ENCODE results near the gene DTL.

Gene DTL

DNA sequence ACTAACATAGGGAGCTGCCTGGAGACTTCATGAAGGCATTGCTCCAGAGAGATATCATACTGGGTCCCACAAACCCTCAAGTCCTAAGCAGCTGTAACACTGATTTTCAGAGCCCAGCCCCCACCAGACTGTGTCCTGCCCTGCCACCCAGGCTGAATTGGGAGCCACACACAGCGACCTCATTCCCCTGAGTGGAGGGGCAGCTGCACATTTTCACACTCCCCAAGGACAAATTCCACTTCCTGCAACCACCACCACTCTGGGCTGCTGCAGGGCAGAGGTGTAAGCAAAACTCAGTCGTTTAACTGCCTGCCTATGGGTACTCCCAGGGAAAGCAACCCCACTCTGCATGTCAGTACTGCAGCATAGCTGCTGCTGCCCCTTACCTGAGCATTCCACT, 19.8 kb downstream of the DTL start:
- Histone ChIP-seq H3K9me3 (ENCODE audit: insufficient read depth, low read length) (no peaks in the 10 kb centered on the region), H2AFZ (ENCODE audit: low read depth, low read length, severe bottlenecking) (no peak overlapping the region), H3K27me3 (ENCODE audit: low read length) (no peaks in the 10 kb centered on the region), H3K9me2 (replicated peaks; ENCODE audit: insufficient read depth, low read length) (no peaks in the 10 kb centered on the region), H3K27ac (ENCODE audit: low read depth, low read length) (no peak overlapping the region), H3K36me3 (ENCODE audit: low read length) (peaks cover 59% of the 10 kb centered on the region), H3K4me3 (ENCODE audit: insufficient read depth, low read length, poor library complexity, severe bottlenecking) (no peak overlapping the region), H3K79me2 (ENCODE audit: insufficient read depth, low read length) (peaks cover 6% of the 10 kb centered on the region; the same call in 1 of the 2 replicates), H4K20me1 (ENCODE audit: low read depth, low read length) (no peaks in the 10 kb centered on the region), H3K9ac (ENCODE audit: low read length) (no peak overlapping the region), H3F3A (ENCODE audit: insufficient read depth) (peaks cover 13% of the 10 kb centered on the region), H3K4me2 (ENCODE audit: low read depth, low read length, poor library complexity, severe bottlenecking) (no peak overlapping the region)
- no peak for TF ChIP-seq EZH2phosphoT487 (conservative IDR thresholded peaks at IDR 0.05; ENCODE audit: low read length)
- TF ChIP-seq, protein P1, sequence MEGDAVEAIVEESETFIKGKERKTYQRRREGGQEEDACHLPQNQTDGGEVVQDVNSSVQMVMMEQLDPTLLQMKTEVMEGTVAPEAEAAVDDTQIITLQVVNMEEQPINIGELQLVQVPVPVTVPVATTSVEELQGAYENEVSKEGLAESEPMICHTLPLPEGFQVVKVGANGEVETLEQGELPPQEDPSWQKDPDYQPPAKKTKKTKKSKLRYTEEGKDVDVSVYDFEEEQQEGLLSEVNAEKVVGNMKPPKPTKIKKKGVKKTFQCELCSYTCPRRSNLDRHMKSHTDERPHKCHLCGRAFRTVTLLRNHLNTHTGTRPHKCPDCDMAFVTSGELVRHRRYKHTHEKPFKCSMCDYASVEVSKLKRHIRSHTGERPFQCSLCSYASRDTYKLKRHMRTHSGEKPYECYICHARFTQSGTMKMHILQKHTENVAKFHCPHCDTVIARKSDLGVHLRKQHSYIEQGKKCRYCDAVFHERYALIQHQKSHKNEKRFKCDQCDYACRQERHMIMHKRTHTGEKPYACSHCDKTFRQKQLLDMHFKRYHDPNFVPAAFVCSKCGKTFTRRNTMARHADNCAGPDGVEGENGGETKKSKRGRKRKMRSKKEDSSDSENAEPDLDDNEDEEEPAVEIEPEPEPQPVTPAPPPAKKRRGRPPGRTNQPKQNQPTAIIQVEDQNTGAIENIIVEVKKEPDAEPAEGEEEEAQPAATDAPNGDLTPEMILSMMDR (IDR thresholded peaks at IDR 0.05; ENCODE audit: insufficient read depth, low read length, poor library complexity, severe bottlenecking) = no peak

DNA sequence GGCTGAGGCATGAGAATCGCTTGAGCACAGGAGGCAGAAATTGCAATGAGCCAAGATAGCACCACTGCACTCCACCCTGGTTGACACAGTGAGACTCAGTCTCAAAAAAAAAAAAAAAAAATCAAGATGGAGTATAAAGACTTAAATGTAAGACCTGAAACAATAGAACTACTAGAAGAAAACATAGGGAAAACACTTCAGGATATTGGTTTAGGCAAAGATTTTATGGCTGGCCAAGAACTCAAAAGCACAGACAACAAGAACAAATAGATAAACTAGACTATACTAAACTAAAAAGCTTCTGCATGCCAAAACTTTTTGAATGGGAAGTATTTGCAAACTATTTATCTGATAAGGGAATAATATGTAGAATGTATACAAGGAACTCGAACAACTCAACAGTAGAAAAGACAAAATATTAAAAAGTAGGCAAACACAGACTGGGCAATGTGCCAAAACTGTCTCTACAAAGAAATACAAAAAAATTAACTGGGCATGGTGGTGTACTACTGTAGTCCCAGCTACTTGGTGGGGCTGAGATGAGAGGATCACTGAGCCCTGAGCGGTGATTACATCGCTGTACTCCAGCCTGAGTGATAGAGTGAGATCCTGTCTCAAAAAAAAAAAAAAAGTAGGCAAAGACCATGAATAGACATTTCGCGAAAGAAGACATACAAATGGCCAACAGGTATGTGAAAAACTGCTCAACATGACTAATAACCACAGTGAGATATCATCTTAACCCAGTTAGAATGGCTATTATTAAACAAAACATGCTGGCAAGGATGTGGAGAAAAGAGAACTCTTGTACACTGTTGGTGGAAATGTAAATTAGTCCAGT, 25.3 kb downstream of the DTL start:
- no peak overlapping the region for H3K27ac ChIP-seq (ENCODE audit: low read depth, low read length)
- no peak overlapping the region for H3K4me3 ChIP-seq (ENCODE audit: insufficient read depth, low read length, poor library complexity, severe bottlenecking)
- no peak for TF ChIP-seq EZH2phosphoT487 (conservative IDR thresholded peaks at IDR 0.05; ENCODE audit: low read length)
- TF ChIP-seq, protein P1 (IDR thresholded peaks at IDR 0.05; ENCODE audit: insufficient read depth, low read length, poor library complexity, severe bottlenecking) = no peak
- no peaks in the 10 kb centered on the region for H3K9me3 ChIP-seq (ENCODE audit: insufficient read depth, low read length)
- no peaks in the 10 kb centered on the region for H3K9me2 ChIP-seq (replicated peaks; ENCODE audit: insufficient read depth, low read length)
- no peaks in the 10 kb centered on the region for H3K79me2 ChIP-seq (ENCODE audit: insufficient read depth, low read length)
- peaks cover 37% of the 10 kb centered on the region for H3F3A ChIP-seq (ENCODE audit: insufficient read depth)
- H3K4me2 ChIP-seq (ENCODE audit: low read depth, low read length, poor library complexity, severe bottlenecking) = no peak overlapping the region
- H3K27me3 ChIP-seq (ENCODE audit: low read length) = no peaks in the 10 kb centered on the region
- 0 out of 2 replicates have a peak, but pooled peaks cover 3% of the 10 kb centered on the region for H4K20me1 ChIP-seq (ENCODE audit: low read depth, low read length)
- H3K36me3 ChIP-seq (ENCODE audit: low read length) = peaks cover 27% of the 10 kb centered on the region
- no peak overlapping the region for H2AFZ ChIP-seq (ENCODE audit: low read depth, low read length, severe bottlenecking)
- no peak overlapping the region for H3K9ac ChIP-seq (ENCODE audit: low read length)

DNA sequence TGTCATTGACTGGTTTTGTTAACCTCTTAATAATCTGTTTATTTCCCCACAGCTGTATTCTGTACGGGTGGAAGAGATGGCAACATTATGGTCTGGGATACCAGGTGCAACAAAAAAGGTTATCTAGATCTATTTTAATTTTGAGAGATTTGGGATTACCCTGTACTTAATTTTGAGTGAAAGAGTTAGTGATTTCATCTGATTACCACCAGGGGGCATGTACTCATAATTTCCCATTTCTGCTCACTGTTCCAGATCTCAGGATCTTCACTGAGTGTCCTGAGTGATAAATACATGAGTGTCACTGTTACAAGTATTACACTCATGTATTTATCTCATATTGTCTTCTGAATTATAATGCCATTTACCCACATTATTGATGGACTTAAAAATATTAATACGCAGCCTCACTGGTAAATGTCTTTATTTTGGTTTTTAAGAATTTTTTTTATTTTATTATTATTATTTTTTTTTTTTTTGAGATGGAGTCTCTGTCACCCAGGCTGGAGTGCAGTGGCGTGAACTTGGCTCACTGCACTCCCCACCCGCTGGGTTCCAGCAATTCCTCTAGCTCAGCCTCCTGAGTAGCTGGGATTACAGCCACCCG, 27.4 kb downstream of the DTL start:
- Histone ChIP-seq H3K4me3 (ENCODE audit: insufficient read depth, low read length, poor library complexity, severe bottlenecking) (no peak overlapping the region), H3K27ac (ENCODE audit: low read depth, low read length) (no peak overlapping the region), H3K9me2 (replicated peaks; ENCODE audit: insufficient read depth, low read length) (no peaks in the 10 kb centered on the region), H3K9me3 (ENCODE audit: insufficient read depth, low read length) (no peaks in the 10 kb centered on the region), H3K27me3 (ENCODE audit: low read length) (no peaks in the 10 kb centered on the region), H3K79me2 (ENCODE audit: insufficient read depth, low read length) (no peaks in the 10 kb centered on the region), H3K36me3 (ENCODE audit: low read length) (peaks cover 29% of the 10 kb centered on the region), H3F3A (ENCODE audit: insufficient read depth) (peaks cover 33% of the 10 kb centered on the region), H2AFZ (ENCODE audit: low read depth, low read length, severe bottlenecking) (no peak overlapping the region), H3K9ac (ENCODE audit: low read length) (no peak overlapping the region), H4K20me1 (ENCODE audit: low read depth, low read length) (0 out of 2 replicates have a peak, but pooled peaks cover 3% of the 10 kb centered on the region), H3K4me2 (ENCODE audit: low read depth, low read length, poor library complexity, severe bottlenecking) (no peak overlapping the region)
- TF ChIP-seq, protein P1 (IDR thresholded peaks at IDR 0.05; ENCODE audit: insufficient read depth, low read length, poor library complexity, severe bottlenecking) = peak; percentile 53
- TF ChIP-seq EZH2phosphoT487 (conservative IDR thresholded peaks at IDR 0.05; ENCODE audit: low read length) = no peak

All from SU-DHL-6 (cell line).